GM04503 (cell line): Measurements from ENCODE around the gene YWHAG.
"Not testable (repeated sequence)": the region's sequence is repeated elsewhere in the genome, so short reads cannot be mapped to it uniquely, and the experiment has no call there.

Experiments
- DNase-seq: peaks from one replicate; pipeline ENCODE4 v3.0.0-alpha.2; 2012; ENCODE audit warnings: low read depth

Gene YWHAG

DNA sequence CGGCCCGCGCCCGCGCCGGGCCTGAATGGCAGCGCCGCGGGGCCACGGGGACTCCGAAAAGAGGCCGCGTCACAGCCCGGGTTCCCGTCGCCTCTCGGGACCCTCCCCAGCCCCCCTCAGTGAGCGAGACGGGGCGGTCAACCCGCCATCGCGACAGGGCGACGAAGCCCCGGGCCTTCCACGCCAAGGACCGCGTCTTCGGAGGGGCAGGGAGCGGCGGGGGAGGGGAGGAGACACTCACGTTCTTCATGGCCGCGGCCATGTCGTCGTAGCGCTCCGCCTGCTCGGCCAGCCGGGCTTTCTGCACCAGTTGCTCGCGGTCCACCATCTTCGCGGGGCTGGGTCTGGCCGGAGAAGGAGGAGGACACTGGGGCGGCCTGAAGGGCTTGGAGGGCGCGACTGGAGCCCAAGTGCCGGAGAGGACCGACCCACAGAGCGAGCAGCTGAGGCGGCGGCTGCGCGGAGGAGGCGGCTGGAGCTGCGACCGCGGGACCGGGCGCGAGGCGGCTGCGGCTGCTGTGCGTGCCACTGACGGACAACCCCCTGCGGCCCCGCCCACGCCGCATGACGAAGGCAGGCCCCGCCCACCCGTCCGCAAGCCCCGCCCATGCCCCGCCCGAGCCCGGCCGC is at the start of gene YWHAG:
Gene YWHAG, minus strand, starts transcription at position 511 of the 630 bp plus-strand sequence. Its CDS starts 183 bp downstream, at position 328.
- no peak for DNase-seq

GRCh38 chr7:76408121-76408560 is 49.4 kb upstream of the YWHAG start:
- DNase-seq = no peak

DNA sequence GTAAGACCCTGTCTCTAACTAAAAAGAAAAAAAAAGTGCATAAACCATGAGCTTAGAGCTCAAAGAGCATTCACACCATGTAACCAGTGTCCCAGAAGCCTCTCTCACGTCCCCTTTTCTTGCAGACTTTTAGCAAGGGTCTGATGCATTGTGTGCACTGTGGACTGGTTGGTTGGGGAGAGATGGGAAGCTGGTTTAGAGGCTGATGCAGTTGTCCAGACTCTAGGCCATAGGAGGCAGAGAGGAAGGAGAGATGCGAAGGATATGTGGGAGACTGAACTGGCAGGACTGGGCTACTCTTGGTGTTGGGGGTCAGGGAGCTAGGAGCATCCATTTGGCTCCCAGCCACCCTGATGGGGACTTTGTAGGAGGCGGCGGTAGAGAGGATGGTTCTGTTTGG is 48.9 kb upstream of the YWHAG start:
- no peak for DNase-seq

- no peak for DNase-seq
Measured at GRCh38 chr7:76405738-76406137, 46.9 kb upstream of the YWHAG start.

DNA sequence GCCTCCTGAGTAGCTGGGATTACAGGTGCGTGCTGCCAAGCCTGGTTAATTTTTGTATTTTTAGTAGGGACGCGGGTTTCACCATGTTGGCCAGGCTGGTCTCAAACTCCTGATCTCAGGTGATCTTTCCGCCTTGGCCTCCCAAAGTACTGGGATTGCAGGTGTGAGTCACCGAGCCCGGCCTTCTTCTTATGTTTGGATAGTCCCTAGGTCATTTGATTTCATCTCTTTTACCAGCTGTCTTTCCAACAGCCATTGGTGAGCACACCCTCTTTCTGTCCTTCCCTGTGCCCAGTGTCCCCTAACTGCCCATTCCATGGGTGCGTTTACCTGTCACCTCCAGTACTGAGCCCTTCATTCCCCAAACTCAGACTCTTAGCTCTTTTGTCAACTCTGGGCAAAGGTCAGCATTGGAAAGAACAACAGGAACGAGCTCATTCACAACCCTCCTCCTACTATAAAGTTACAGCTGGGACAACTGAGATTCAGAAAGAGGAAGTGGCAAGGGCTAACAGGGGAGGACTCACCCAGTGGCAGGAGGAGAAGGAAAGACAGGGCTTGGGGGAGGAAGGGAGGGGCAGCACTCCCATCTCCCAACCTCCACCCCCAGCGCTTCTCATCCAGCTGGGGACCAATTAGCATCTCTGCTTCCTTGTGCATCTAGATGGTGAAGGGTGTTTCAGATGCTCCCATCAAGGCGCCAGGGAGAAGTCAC is 45.1 kb upstream of the YWHAG start:
- no peak for DNase-seq

- not testable (repeated sequence) for DNase-seq
Measured at GRCh38 chr7:76403097-76403496, 44.3 kb upstream of the YWHAG start.

DNA sequence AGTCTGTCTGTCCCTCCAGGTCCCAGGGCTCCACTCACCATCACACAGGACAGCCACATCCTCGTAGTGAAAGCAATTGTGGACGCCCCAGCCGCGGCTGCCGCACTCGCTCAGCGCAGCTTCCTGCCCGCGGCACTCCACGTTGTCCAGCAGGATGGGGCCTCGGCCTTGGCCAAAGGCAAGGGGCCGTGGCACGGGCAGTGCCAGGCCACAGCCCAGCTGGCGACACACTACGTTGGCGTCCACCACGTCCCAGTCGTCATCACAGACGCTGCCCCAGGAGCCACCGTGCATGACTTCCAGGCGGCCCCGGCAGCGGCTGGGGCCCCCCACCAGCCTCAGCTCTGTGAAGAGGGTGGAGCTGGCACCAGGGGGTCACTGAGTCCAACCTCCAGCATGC is 41.5 kb upstream of the YWHAG start:
- DNase-seq = no peak

- DNase-seq = no peak
Measured at GRCh38 chr7:76397409-76398183, 38.8 kb upstream of the YWHAG start.

GRCh38 chr7:76396864-76397263 is 38.1 kb upstream of the YWHAG start:
- DNase-seq = no peak

DNA sequence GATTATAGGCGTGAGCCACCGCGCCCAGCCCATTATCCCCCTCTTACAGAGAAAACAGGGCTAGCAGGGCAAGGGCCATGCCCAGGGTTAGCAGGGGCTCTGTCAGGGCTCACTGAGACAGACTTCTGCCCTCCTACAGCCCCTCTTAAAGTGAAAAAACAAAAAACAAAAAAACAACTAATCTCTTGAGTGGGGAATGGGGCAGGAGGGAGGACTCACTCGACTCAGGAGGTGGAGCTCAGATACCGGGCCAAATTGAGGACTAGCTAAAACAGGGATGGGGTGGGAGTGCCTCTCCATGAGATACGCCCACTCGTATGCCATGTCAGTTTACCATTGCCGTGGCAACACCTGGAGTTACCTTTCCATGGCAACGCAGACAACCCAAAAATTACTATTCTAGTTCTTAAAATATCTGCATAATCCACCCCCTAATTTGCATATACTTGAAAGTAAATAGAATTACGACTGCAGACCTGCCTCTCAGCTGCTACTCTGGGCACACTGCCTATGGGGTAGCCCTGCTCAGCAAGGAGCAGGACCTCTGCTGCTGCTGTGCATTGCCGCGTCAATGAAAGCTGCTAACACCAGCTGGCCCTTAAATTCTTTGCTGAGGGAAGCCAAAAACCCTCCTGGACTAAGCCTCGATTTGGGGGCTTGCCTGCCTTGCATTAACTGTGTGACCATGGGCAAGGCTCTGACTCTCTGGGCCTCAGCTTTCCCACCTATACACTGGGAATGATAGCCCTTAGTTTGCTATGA is 37.4 kb upstream of the YWHAG start:
- no peak for DNase-seq

GRCh38 chr7:76395605-76395964 is 36.8 kb upstream of the YWHAG start:
- DNase-seq = not testable (repeated sequence)

DNA sequence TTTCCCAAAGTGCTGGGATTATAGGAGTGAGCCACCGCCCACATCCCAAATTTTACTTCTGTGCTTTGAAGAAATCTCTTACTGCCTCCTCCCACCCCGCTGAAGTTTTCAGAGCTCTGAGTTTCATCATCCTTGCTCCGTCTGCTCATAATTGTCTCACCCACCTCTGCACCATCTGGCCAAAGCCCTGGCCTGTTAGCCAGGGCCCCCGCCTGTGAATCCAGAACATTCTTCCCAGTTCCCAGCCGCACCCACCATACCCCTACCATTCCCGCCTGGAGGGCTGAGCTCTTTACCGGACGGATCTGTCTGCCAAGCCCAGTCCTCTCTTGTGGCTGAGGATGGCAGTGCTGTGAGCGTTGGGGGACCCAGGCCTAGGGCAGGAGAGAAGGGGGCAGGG is 36.2 kb upstream of the YWHAG start:
- no peak for DNase-seq

DNA sequence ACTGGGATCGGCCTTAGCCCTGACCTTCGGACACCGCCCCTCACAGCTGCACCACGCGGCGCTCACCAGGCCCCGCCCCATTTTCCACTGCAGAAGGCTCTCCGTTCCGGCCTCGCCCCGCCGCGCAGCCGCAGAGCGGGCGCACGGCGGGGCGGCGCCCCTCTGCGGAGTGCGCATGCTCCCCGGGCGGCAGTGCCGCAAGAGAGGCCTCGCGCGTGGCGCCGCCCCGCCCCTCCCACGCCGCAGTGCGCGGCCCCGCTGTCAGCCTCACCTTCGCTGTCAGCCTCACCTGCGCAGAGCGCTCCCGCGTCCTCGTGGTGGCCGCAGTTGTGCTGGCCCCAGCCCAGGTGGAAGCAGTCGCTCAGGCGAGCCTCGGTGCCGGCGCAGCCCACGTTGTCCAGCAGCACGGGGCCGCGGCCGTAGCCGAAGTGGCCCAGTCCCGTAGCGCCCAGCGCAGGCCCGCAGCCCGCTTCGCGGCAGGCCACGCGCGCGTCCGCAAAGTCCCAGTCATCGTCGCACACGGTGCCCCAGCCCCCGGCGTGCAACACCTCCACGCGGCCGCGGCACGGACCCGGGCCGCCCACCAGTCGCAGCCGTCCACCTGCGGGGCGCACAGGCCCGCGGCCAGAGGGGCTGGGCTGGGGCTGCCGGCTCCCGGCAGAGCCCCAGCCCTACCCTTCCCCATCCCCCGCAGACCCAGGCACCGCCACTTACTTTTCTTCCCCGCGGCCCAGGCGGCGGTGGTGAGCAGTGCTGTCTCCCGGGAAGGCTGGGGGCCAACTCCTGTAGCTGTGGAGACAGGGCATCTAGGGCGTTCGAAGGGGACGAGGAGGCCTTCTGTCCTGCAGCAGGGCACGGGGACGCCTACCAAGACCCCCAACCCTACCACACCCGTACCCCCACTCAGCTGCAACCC is 34.6 kb upstream of the YWHAG start:
- DNase-seq = peak; percentile 49

GRCh38 chr7:76392531-76393115 is 33.8 kb upstream of the YWHAG start:
- no peak for DNase-seq

DNA sequence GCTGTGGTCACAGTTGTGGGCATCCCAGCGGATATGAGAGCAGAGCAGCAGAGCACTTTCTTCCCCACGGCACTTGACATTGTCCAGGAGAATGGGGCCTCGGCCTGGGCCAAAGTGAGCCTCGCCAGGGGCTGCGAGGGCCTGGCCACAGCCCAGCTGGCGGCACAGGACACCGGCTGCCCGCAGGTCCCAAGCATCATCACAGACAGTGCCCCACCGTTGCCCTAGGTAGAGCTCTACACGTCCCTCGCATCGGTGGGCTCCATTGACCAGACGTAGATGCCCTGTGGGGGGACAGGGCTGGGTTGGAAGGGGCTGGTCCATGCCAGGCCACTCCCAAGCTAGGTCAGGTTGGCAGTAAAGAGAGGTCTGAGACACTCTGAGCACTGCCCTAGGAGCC is 31.3 kb upstream of the YWHAG start:
- no peak for DNase-seq

DNA sequence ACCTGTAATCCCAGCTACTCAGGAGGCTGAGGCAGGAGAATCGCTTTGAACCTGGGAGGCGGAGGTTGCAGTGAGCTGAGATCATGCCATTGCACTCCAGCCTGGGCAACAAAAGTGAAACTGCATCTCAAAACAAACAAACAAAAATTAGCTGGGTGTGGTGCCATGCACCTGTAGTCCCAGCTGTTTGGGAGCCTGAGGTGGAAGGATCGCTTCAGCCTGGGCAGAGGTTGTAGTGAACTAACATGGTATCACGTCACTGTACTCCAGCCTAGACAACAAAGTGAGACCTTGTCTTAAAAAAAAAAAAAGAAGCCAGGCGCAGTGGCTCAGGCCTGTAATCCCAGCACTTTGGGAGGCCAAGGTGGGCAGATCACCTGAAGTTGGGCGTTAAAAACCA is 29.0 kb upstream of the YWHAG start:
- DNase-seq = not testable (repeated sequence)

GRCh38 chr7:76386691-76387260 is 28.0 kb upstream of the YWHAG start:
- DNase-seq = peak; percentile 50

DNA sequence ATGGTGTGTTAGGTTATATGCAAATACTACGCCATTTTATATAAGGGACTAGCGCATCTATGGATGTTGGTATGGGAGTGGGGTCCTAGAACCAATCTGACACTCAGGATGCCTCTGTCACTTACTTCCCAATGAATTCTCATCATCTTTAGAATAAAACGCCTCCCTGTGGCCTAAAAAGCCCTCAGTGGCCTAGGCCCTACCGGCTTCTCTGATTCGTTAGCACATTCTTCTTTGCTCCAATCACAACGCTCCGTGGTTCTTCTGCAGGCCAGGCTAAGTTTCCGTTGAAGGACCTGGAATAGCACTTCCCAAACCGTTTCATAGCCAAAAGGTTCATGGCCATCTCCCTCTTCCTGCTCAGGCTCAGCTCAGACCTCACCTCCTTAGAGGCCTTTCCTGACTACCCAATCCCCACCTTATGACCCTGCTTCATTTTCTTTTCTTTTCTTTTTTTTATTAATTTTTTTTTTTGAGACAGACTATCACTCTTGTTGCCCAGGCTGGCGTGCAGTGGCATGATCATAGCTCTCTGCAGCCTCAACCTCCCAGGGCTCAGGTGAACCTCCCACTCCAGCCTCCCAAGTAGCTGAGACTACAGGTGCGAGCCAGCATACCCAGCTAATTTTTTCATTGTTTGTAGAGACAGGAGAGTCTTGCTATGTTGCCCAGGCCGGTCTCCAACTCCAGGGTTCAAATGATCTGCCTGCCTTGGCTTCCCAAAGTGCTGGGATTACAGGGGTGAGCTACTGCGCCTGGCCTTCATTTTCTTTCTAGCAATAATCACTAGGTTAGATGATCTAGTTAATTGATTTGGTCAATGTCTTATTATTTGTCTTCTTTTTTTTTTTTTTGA is 24.5 kb upstream of the YWHAG start:
- DNase-seq = no peak

DNA sequence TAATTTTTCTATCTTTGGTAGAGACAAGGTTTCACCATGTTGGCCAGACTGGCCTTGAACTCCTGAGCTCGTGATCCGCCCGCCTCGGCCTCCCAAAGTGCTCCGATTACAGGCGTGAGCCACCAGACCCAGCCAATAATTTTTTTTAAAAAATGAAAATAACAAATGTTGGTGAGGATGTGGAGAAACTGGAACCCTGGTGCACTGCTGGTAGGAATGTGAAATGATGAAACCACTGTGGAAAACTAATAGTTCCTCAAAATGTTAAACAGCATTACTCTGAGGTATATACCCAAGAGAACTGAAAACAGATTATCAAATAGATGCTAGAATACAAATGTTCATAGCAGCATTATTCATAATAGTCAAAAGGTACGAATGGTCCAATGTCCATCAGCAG is 23.0 kb upstream of the YWHAG start:
- DNase-seq = no peak

GRCh38 chr7:76380623-76380966 is 21.8 kb upstream of the YWHAG start:
- no peak for DNase-seq
